ENCODE data around the gene ARL16.

ARL16 gene

GRCh38 chr17:81716674-81716996 is 33.0 kb upstream of the ARL16 start:
- TF ChIP-seq CTCF (IDR thresholded peaks at IDR 0.05; ENCODE audit: borderline replicate concordance, control extremely low read depth, extremely low read depth, insufficient read depth, missing control alignments): no peak
- no peak for DNase-seq (ENCODE audit: low spot score)
- in situ Hi-C loops (cut with MboI; ENCODE audit: low sequenced_read_pairs, unreplicated experiment): no loop called here

GRCh38 chr17:81715872-81716673 is 32.5 kb upstream of the ARL16 start:
- in situ Hi-C loops (cut with MboI; ENCODE audit: low sequenced_read_pairs, unreplicated experiment): no loop called here
- no peak for DNase-seq (ENCODE audit: low spot score)
- no peak for TF ChIP-seq CTCF (IDR thresholded peaks at IDR 0.05; ENCODE audit: borderline replicate concordance, control extremely low read depth, extremely low read depth, insufficient read depth, missing control alignments)

- TF ChIP-seq CTCF (IDR thresholded peaks at IDR 0.05; ENCODE audit: borderline replicate concordance, control extremely low read depth, extremely low read depth, insufficient read depth, missing control alignments): no peak
- in situ Hi-C loops (cut with MboI; ENCODE audit: low sequenced_read_pairs, unreplicated experiment): no loop called here
- DNase-seq (ENCODE audit: low spot score): no peak
Observed at GRCh38 chr17:81715107-81715871, 31.7 kb upstream of the ARL16 start.

- DNase-seq (ENCODE audit: low spot score): no peak
- in situ Hi-C loops (cut with MboI; ENCODE audit: low sequenced_read_pairs, unreplicated experiment): no loop called here
- no peak for TF ChIP-seq CTCF (IDR thresholded peaks at IDR 0.05; ENCODE audit: borderline replicate concordance, control extremely low read depth, extremely low read depth, insufficient read depth, missing control alignments)
Observed at GRCh38 chr17:81714412-81715106, 31.0 kb upstream of the ARL16 start.

- no peak for DNase-seq (ENCODE audit: low spot score)
- no peak for TF ChIP-seq CTCF (IDR thresholded peaks at IDR 0.05; ENCODE audit: borderline replicate concordance, control extremely low read depth, extremely low read depth, insufficient read depth, missing control alignments)
- in situ Hi-C loops (cut with MboI; ENCODE audit: low sequenced_read_pairs, unreplicated experiment): no loop called here
Observed at GRCh38 chr17:81713556-81714411, 30.2 kb upstream of the ARL16 start.

Measured in GM13976 (cell line).